DOHH2 (cell line): ENCODE data around the gene CYP3A5.

Experiments used
- H3F3A ChIP-seq: fragments of 200-600 bp; sonication (generic), shearing (Covaris generic); 2 replicates; pipeline ENCODE4 v1.6.0; 2016; ENCODE audit warnings: antibody characterized with exemption, mild to moderate bottlenecking; ENCODE audit not compliant: control insufficient read depth, insufficient read depth
- H3K27ac ChIP-seq: fragments of 200-600 bp; sonication (generic); 2 replicates; pipeline ENCODE4 v1.5.1; 2014; ENCODE audit warnings: low read depth, mild to moderate bottlenecking, low read length, moderate library complexity
- H3K27me3 ChIP-seq: fragments of 200-600 bp; sonication (generic); 2 replicates; pipeline ENCODE4 v1.6.1; 2014; ENCODE audit warnings: mild to moderate bottlenecking, low read length, mixed read lengths; ENCODE audit not compliant: control insufficient read depth
- H3K36me3 ChIP-seq: fragments of 200-600 bp; sonication (generic); 2 replicates; pipeline ENCODE4 v1.6.1; 2014; ENCODE audit warnings: mild to moderate bottlenecking, low read length, moderate library complexity, mixed read lengths; ENCODE audit not compliant: control insufficient read depth
- H3K4me1 ChIP-seq: fragments of 200-600 bp; sonication (generic); 2 replicates; pipeline ENCODE4 v1.6.1; 2014; ENCODE audit warnings: mild to moderate bottlenecking, low read length, mixed read lengths; ENCODE audit not compliant: control insufficient read depth
- H3K4me2 ChIP-seq: fragments of 200-600 bp; sonication (generic); 2 replicates; pipeline ENCODE4 v1.6.0; 2014; ENCODE audit warnings: mild to moderate bottlenecking, low read length, moderate library complexity
- H3K4me3 ChIP-seq: fragments of 200-600 bp; sonication (generic); 2 replicates; pipeline ENCODE4 v1.5.1; 2014; ENCODE audit warnings: mild to moderate bottlenecking, low read length, mixed read lengths
- H3K79me2 ChIP-seq: fragments of 200-600 bp; sonication (generic); 2 replicates; pipeline ENCODE4 v1.6.1; 2014; ENCODE audit warnings: mild to moderate bottlenecking, low read length, mixed read lengths; ENCODE audit not compliant: control insufficient read depth
- H3K9me2 ChIP-seq: fragments of 200-600 bp; sonication (generic); replicated peaks from 2 replicates; pipeline ENCODE4 v1.6.1; 2014; ENCODE audit warnings: mild to moderate bottlenecking, low read length, mixed read lengths; ENCODE audit not compliant: control insufficient read depth
- H3K9me3 ChIP-seq: fragments of 200-600 bp; sonication (generic); 2 replicates; pipeline ENCODE4 v1.6.1; 2014; ENCODE audit warnings: antibody characterized with exemption, low read length, mixed read lengths; ENCODE audit not compliant: control insufficient read depth, insufficient read depth
- H4K20me1 ChIP-seq: fragments of 200-600 bp; sonication (generic); 2 replicates; pipeline ENCODE4 v1.6.0; 2014; ENCODE audit warnings: low read depth, mild to moderate bottlenecking, antibody characterized with exemption, low read length, moderate library complexity; ENCODE audit not compliant: control insufficient read depth, insufficient read depth
- EZH2phosphoT487 ChIP-seq: fragments of 200-600 bp; sonication (generic); IDR thresholded peaks from 2 replicates; pipeline ENCODE4 v1.6.1; 2017; ENCODE audit warnings: borderline replicate concordance, mild to moderate bottlenecking, antibody characterized with exemption, low read length, moderate library complexity, mixed read lengths
- TF ChIP-seq, protein P1 (sequence below): fragments of 200-600 bp; sonication (generic); IDR thresholded peaks from one replicate; pipeline ENCODE4 v1.5.1; 2014; ENCODE audit warnings: antibody characterized with exemption, mild to moderate bottlenecking, low read depth, low read length; ENCODE audit not compliant: poor library complexity, severe bottlenecking

CYP3A5 gene

DNA sequence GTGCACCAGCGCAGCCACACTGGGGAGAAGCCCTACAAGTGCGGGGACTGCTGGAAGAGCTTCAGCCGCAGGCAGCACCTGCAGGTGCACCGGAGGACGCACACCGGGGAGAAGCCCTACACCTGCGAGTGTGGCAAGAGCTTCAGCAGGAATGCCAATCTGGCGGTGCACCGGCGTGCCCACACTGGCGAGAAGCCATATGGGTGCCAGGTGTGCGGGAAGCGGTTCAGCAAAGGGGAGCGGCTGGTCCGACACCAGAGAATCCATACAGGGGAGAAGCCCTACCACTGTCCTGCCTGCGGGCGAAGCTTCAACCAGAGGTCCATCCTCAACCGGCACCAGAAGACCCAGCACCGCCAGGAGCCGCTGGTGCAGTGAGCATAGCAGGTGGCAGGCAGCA lies 50.2 kb downstream of the CYP3A5 start:
- H4K20me1 ChIP-seq, result peaks cover 10% of the 10 kb centered on the region
- peaks cover 76% of the 10 kb centered on the region for H3K36me3 ChIP-seq
- H3K9me3 ChIP-seq, result no peaks in the 10 kb centered on the region
- no peaks in the 10 kb centered on the region for H3K27me3 ChIP-seq
- H3F3A ChIP-seq, result no peaks in the 10 kb centered on the region
- H3K9me2 ChIP-seq, result no peaks in the 10 kb centered on the region
- no peak overlapping the region for H3K4me2 ChIP-seq
- no peak for TF ChIP-seq EZH2phosphoT487
- TF ChIP-seq, protein P1, sequence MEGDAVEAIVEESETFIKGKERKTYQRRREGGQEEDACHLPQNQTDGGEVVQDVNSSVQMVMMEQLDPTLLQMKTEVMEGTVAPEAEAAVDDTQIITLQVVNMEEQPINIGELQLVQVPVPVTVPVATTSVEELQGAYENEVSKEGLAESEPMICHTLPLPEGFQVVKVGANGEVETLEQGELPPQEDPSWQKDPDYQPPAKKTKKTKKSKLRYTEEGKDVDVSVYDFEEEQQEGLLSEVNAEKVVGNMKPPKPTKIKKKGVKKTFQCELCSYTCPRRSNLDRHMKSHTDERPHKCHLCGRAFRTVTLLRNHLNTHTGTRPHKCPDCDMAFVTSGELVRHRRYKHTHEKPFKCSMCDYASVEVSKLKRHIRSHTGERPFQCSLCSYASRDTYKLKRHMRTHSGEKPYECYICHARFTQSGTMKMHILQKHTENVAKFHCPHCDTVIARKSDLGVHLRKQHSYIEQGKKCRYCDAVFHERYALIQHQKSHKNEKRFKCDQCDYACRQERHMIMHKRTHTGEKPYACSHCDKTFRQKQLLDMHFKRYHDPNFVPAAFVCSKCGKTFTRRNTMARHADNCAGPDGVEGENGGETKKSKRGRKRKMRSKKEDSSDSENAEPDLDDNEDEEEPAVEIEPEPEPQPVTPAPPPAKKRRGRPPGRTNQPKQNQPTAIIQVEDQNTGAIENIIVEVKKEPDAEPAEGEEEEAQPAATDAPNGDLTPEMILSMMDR, result no peak
- H3K4me1 ChIP-seq, result no peaks in the 10 kb centered on the region
- no peak overlapping the region for H3K27ac ChIP-seq
- H3K79me2 ChIP-seq, result no peaks in the 10 kb centered on the region
- H3K4me3 ChIP-seq, result no peak overlapping the region

DNA sequence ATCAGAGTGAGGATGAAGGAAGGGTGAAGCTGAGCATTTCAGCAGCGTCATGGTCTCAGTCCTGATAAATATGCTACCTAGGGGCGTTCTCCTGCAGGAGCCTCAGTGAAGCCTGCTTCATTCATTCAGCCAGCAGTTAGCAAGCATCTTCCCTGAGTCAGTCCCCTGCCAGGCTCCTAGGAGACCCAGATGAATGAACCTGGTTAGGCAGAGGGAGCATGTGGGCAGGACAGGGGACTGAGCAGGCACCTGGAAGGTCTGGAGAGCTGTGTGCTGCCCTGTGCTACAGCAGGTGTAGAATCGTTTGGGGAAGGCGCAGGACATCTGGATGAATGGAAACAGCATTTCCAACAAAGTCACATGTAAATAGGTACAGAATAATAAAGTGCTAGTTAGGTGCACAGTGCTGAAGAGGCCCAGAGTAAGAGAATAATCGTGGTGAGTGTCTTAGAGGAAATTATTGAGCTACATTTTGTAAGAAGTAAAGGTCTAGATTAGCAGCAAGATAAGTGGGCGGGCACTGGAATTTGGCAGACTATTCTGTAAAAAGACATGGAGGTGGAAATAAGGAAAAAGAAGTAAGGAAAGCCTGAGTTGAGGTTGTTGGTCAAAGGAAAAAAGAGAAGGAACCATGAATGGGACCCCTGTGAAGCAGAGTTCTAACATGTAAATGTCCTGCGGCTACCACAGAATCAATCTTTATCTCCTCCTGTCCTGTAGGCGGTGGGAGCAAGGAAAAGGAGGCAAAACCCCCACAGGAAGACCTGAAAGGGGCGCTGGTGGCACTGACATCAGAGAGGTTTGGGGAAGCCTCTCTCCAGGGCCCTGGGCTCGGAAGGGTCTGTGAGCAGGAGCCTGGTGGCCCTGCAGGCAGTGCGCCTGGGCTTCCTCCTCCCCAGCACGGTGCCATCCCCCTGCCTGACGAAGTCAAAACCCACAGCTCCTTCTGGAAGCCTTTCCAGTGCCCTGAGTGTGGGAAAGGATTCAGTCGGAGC lies 51.0 kb downstream of the CYP3A5 start:
- peaks cover 83% of the 10 kb centered on the region for H3K36me3 ChIP-seq
- H3K4me1 ChIP-seq, result no peaks in the 10 kb centered on the region
- no peak for TF ChIP-seq EZH2phosphoT487
- TF ChIP-seq, protein P1, result no peak
- no peaks in the 10 kb centered on the region for H3K9me2 ChIP-seq
- H3F3A ChIP-seq, result no peaks in the 10 kb centered on the region
- no peaks in the 10 kb centered on the region for H3K9me3 ChIP-seq
- no peak overlapping the region for H3K27ac ChIP-seq
- H4K20me1 ChIP-seq, result peaks cover 6% of the 10 kb centered on the region
- H3K4me2 ChIP-seq, result no peak overlapping the region
- H3K4me3 ChIP-seq, result no peak overlapping the region
- H3K79me2 ChIP-seq, result no peaks in the 10 kb centered on the region
- no peaks in the 10 kb centered on the region for H3K27me3 ChIP-seq

DNA sequence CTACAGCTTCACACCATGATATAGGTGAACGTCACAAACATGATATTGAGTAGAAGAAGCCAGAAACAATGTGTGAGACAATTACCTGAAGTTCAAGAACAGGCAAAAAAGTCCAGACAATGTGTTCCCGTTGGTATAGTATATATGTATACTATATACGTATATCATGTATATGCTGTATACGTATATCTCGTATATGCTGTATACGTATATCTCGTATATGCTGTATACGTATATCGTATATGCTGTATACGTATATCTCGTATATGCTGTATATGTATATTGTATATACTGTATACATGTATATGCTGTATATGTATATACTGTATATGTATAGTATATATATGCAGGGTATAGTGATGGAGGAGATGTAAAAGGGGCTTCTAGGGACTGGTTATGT lies 52.3 kb downstream of the CYP3A5 start:
- TF ChIP-seq, protein P1, result no peak
- TF ChIP-seq EZH2phosphoT487, result no peak
- Histone ChIP-seq H3K36me3 (peaks cover 93% of the 10 kb centered on the region), H4K20me1 (peaks cover 4% of the 10 kb centered on the region)

More for the DNA sequence above, 52.3 kb downstream of the CYP3A5 start:
- H3K4me3 ChIP-seq, result no peak overlapping the region
- no peaks in the 10 kb centered on the region for H3K9me2 ChIP-seq
- no peaks in the 10 kb centered on the region for H3K9me3 ChIP-seq
- H3K4me2 ChIP-seq, result no peak overlapping the region
- no peaks in the 10 kb centered on the region for H3K27me3 ChIP-seq
- no peaks in the 10 kb centered on the region for H3K4me1 ChIP-seq
- H3K79me2 ChIP-seq, result no peaks in the 10 kb centered on the region
- no peak overlapping the region for H3K27ac ChIP-seq
- no peaks in the 10 kb centered on the region for H3F3A ChIP-seq
